Measurements from ENCODE around the gene HOXC4.

The HOXC4 gene

GRCh38 chr12:54053751-54054741, at the start of gene HOXC4:
Gene HOXC4 (plus strand): TSS chr12:54053835. CDS start chr12:54053923, 88 bp downstream.
- peak; percentile 90 for FAIRE-seq

GRCh38 chr12:54004063-54004840, 49.4 kb upstream of the HOXC4 start:
- FAIRE-seq: no peak

- FAIRE-seq: no peak
Observed at GRCh38 chr12:54004841-54005530, 48.6 kb upstream of the HOXC4 start.

GRCh38 chr12:54005531-54005852, 48.1 kb upstream of the HOXC4 start:
- FAIRE-seq: no peak

- FAIRE-seq: peak; percentile 94
Observed at GRCh38 chr12:54005853-54006558, 47.6 kb upstream of the HOXC4 start.

- FAIRE-seq: no peak
Observed at GRCh38 chr12:54006559-54007220, 46.9 kb upstream of the HOXC4 start.

- FAIRE-seq: no peak
Observed at GRCh38 chr12:54007538-54008259, 45.9 kb upstream of the HOXC4 start.

GRCh38 chr12:54008260-54008552, 45.4 kb upstream of the HOXC4 start:
- no peak for FAIRE-seq

- FAIRE-seq: no peak
Observed at GRCh38 chr12:54009171-54010052, 44.2 kb upstream of the HOXC4 start.

- no peak for FAIRE-seq
Observed at GRCh38 chr12:54010053-54010971, 43.3 kb upstream of the HOXC4 start.

GRCh38 chr12:54010972-54011664, 42.5 kb upstream of the HOXC4 start:
- FAIRE-seq: no peak

- FAIRE-seq: peak; percentile 87
Observed at GRCh38 chr12:54011665-54012532, 41.7 kb upstream of the HOXC4 start.

- peak; percentile 58 for FAIRE-seq
Observed at GRCh38 chr12:54012631-54013409, 40.8 kb upstream of the HOXC4 start.

GRCh38 chr12:54014377-54015017, 39.1 kb upstream of the HOXC4 start:
- FAIRE-seq: no peak

GRCh38 chr12:54015018-54015931, 38.4 kb upstream of the HOXC4 start:
- no peak for FAIRE-seq
